OCI-LY3 (cell line): ENCODE results near the gene AFF1.

Source experiments
- EZH2phosphoT487 ChIP-seq: fragments of 200-600 bp; shearing (Covaris generic); IDR thresholded peaks from 2 replicates; pipeline ENCODE4 v1.6.1; 2018; ENCODE audit warnings: antibody characterized with exemption, mixed run types, low read depth
- TF ChIP-seq, protein P1 (sequence below): fragments of 200-600, 300-600 bp; sonication (generic); IDR thresholded peaks from 2 replicates; pipeline ENCODE4 v1.5.1; 2014; ENCODE audit warnings: antibody characterized with exemption, low read length, low read depth

DNA sequence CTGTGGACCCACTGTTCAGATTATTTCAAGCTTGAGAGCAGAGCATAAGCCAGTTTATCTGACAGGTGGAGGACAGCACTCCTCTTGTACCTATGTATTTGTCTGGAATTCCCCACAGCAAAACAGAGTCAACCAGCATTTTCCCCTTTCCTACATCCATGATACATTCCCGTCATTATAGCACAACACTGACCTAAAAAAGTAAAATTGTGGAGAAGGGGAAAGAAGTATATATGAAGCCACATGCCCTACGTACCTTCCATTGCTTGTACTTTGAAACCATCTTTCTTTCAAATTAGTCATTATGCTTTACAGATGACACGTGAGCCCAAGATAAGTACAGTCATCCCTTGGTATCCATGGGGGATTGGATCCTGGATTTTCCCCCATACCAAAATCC, 212.3 kb downstream of the AFF1 start:
- TF ChIP-seq, protein P1, sequence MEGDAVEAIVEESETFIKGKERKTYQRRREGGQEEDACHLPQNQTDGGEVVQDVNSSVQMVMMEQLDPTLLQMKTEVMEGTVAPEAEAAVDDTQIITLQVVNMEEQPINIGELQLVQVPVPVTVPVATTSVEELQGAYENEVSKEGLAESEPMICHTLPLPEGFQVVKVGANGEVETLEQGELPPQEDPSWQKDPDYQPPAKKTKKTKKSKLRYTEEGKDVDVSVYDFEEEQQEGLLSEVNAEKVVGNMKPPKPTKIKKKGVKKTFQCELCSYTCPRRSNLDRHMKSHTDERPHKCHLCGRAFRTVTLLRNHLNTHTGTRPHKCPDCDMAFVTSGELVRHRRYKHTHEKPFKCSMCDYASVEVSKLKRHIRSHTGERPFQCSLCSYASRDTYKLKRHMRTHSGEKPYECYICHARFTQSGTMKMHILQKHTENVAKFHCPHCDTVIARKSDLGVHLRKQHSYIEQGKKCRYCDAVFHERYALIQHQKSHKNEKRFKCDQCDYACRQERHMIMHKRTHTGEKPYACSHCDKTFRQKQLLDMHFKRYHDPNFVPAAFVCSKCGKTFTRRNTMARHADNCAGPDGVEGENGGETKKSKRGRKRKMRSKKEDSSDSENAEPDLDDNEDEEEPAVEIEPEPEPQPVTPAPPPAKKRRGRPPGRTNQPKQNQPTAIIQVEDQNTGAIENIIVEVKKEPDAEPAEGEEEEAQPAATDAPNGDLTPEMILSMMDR, result no peak
- no peak for TF ChIP-seq EZH2phosphoT487
